Measurements from ENCODE around the gene BTBD2.

Gene BTBD2

DNA sequence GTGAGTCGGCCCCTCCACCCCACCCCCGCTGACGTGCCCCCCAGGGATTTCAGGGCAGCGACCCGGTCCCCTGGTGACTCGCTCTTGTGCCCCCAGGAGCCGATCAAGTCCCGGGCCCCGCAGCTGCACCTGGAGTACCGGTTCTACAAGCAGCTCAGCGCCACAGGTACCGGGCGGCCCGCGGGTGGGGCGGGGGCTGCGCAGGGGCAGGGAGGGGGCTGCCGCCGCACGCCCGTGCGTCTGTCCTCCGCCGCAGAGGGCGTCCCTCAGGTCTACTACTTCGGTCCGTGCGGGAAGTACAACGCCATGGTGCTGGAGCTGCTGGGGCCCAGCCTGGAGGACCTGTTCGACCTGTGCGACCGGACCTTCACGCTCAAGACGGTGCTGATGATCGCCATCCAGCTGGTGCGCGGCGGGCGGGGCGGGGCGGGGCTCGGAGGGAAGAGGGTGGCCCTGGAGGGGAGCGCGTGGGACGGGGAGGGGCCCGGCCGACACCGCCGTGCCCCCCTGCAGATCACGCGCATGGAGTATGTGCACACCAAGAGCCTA lies 37.1 kb downstream of the BTBD2 start:
- TF ChIP-seq REST (IDR thresholded peaks at IDR 0.05; ENCODE audit: insufficient read depth in 1 of 2, low read depth in 2 of 2, low read length in 2 of 2) = no peak
- no peak for TF ChIP-seq SIN3A (IDR thresholded peaks at IDR 0.05; ENCODE audit: borderline replicate concordance, insufficient read depth, low read length)
- no peak for TF ChIP-seq POLR2AphosphoS5 (IDR thresholded peaks at IDR 0.05; ENCODE audit: low read depth, low read length)
- no peak for TF ChIP-seq TAF1 (IDR thresholded peaks at IDR 0.05; ENCODE audit: borderline replicate concordance, insufficient read depth, low read length)
- TF ChIP-seq FOXP2 (optimal IDR thresholded peaks at IDR 0.05; ENCODE audit: borderline replicate concordance, extremely low read depth, extremely low read length, insufficient read depth) = no peak

- TF ChIP-seq SIN3A (IDR thresholded peaks at IDR 0.05; ENCODE audit: borderline replicate concordance, insufficient read depth, low read length) (no peak), POLR2AphosphoS5 (IDR thresholded peaks at IDR 0.05; ENCODE audit: low read depth, low read length) (no peak), REST (IDR thresholded peaks at IDR 0.05; ENCODE audit: insufficient read depth in 1 of 2, low read depth in 2 of 2, low read length in 2 of 2) (no peak), TAF1 (IDR thresholded peaks at IDR 0.05; ENCODE audit: borderline replicate concordance, insufficient read depth, low read length) (no peak), FOXP2 (optimal IDR thresholded peaks at IDR 0.05; ENCODE audit: borderline replicate concordance, extremely low read depth, extremely low read length, insufficient read depth) (no peak)
These were observed 38.4 kb downstream of the BTBD2 start for GRCh38 chr19:1977120-1977519.

DNA sequence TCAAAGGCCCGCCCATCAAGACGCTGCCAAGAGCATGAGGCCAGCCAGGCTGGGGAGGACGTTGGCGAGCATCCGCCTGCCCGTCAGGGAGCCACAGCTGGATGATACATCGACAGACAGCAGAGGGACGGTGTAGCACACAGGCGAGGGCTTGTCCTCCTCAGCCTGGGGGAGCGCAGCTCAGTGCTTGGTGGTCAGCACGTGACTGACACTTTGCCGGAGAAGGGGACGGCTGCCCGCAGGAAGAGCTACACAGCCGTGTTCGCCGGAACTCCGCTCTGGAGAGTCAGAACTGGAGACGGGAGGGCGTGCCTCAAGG lies 40.4 kb downstream of the BTBD2 start:
- no peak for TF ChIP-seq TAF1 (IDR thresholded peaks at IDR 0.05; ENCODE audit: borderline replicate concordance, insufficient read depth, low read length)
- no peak for TF ChIP-seq SIN3A (IDR thresholded peaks at IDR 0.05; ENCODE audit: borderline replicate concordance, insufficient read depth, low read length)
- no peak for TF ChIP-seq REST (IDR thresholded peaks at IDR 0.05; ENCODE audit: insufficient read depth in 1 of 2, low read depth in 2 of 2, low read length in 2 of 2)
- TF ChIP-seq FOXP2 (optimal IDR thresholded peaks at IDR 0.05; ENCODE audit: borderline replicate concordance, extremely low read depth, extremely low read length, insufficient read depth) = no peak
- no peak for TF ChIP-seq POLR2AphosphoS5 (IDR thresholded peaks at IDR 0.05; ENCODE audit: low read depth, low read length)

DNA sequence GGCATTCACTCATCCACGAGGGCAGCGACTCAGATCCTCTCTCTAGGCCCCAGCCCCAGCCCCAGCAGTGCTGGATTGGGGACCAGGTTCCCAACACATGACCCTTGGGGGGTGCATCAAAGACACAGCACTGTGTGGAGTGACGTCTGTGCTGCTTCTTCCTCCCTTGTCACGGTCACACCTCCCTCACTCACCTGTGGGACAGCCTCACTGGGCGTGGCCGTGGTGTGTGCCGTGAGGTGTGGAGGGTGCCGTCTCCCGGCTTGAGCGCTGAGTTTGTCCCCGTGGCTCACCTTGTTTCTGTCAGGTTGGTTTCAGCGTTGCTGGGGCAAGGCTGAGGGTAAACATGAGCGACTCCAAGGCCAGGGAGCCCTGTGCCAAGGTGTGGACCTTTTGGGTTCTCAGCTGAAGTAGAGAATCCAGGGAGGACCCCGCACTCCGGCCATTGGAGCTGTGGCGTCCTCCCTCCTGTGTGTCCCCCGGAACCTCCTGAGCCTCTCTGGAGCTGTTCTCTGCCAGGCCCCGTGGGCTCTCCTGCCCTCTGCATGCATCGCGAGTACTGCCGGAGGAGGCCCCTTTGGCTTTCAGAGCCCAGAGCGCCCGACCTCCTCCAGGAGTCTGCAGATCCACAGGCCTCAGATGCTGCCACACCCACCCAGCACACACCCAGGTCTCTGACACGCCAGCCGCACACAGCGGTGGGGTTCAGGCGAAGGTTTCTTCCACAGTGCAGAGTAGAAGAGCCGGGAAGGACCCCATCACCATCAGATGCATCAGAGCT lies 40.9 kb downstream of the BTBD2 start:
- no peak for TF ChIP-seq POLR2AphosphoS5 (IDR thresholded peaks at IDR 0.05; ENCODE audit: low read depth, low read length)
- TF ChIP-seq FOXP2 (optimal IDR thresholded peaks at IDR 0.05; ENCODE audit: borderline replicate concordance, extremely low read depth, extremely low read length, insufficient read depth) = no peak

DNA sequence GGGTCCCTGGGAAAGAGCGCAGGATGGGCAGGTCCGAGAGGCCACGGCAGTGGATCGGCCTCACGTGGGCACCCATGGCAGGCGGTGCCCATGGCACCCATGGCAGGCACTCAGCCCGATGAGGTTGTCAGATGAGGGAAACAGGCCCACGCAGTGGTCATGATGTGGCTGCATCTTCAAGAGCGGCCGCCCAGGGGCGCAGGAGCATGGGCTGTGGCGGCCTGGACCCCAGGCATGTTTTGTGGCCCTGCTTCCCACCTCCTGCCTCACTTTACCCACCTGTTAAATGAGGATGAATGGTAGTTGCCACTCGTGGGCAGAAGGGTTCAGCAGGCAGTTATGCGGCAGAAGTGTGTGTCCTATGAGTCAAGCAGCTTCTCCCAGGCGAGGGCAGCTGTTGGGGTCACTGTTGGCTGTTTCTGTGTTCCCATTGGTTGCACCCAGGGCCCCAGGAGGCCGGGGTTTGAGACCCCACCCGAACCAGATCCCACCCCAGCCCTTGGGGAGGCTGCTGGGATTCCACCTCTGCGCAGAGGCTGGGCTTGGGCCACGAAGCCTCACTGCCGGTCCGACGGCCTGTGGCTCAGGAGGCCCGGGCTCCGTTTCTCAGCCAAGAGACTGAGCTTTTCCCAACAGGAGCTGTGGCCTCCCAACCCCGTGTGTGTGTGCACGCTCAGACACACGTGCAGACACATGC lies 44.6 kb downstream of the BTBD2 start:
- TF ChIP-seq TAF1 (IDR thresholded peaks at IDR 0.05; ENCODE audit: borderline replicate concordance, insufficient read depth, low read length) (no peak), POLR2AphosphoS5 (IDR thresholded peaks at IDR 0.05; ENCODE audit: low read depth, low read length) (no peak)

Data from PFSK-1 (cell line).